ENCODE data around the gene ZDHHC18.

DNA sequence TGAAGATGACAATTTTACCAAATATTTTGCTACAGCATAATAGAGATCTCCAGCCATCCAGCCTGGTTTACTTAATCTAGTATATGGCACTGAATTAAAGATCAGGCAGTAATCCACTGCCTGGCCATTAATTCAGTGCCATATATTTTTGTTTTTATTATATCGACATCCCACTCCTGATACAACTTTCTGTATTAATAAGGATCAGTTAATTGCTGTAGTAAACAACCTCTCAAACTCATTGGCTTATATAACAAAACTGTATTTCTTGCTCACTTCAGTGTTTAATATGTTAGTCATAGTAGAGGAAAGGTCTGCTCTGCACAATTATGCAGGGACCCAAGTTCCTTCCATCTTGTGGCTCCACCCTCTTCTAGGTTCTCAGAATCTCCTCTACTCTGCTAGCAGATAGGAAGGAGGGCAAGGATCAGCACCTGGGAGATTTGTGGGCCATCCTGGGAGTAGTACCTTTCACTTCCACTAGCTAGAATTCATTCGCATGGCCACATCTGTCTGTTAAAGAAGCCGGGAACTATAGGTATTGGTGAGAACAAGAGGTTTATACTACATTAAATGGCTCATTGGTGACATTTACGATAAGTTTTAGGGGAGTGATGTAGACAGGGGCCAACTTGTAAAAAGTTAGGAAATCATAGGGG is 3.6 kb upstream of the ZDHHC18 start:
- TF ChIP-seq, protein P1, sequence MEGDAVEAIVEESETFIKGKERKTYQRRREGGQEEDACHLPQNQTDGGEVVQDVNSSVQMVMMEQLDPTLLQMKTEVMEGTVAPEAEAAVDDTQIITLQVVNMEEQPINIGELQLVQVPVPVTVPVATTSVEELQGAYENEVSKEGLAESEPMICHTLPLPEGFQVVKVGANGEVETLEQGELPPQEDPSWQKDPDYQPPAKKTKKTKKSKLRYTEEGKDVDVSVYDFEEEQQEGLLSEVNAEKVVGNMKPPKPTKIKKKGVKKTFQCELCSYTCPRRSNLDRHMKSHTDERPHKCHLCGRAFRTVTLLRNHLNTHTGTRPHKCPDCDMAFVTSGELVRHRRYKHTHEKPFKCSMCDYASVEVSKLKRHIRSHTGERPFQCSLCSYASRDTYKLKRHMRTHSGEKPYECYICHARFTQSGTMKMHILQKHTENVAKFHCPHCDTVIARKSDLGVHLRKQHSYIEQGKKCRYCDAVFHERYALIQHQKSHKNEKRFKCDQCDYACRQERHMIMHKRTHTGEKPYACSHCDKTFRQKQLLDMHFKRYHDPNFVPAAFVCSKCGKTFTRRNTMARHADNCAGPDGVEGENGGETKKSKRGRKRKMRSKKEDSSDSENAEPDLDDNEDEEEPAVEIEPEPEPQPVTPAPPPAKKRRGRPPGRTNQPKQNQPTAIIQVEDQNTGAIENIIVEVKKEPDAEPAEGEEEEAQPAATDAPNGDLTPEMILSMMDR (IDR thresholded peaks at IDR 0.05; ENCODE audit: low read length): no peak
- no peak for TF ChIP-seq EZH2phosphoT487 (IDR thresholded peaks at IDR 0.05; ENCODE audit: low read length)
- no peak for TF ChIP-seq EZH2 (optimal IDR thresholded peaks at IDR 0.05; ENCODE audit: low read depth, low read length)
